ENCODE results near the gene FGFR4. TPM values are rescaled to one million over a fixed set of nuclear protein-coding genes. Genes with fewer than 3 reads are reported as not detected.

The FGFR4 gene
- total RNA-seq, 1 donor from 2014 or later: 89.8 TPM

- ATAC-seq: no peak
- no peak for DNase-seq (ENCODE audit: low spot score)
Observed at GRCh38 chr5:177131019-177131320, 44.3 kb downstream of the FGFR4 start.

GRCh38 chr5:177131352-177132135 is 44.8 kb downstream of the FGFR4 start:
- ATAC-seq: no peak
- DNase-seq (ENCODE audit: low spot score): no peak

GRCh38 chr5:177132136-177133095 is 45.7 kb downstream of the FGFR4 start:
- DNase-seq (ENCODE audit: low spot score) (peak; percentile 50), ATAC-seq (peak; percentile 29)

- DNase-seq (ENCODE audit: low spot score): peak; percentile 92
- peak; percentile 80 for ATAC-seq
Observed at GRCh38 chr5:177133096-177133852, 46.6 kb downstream of the FGFR4 start, which contains the start of gene NSD1. Gene NSD1, plus strand, starts transcription at chr5:177133773. Its CDS starts 1,331 bp downstream, at chr5:177135104.

- ATAC-seq (peak; percentile 56), DNase-seq (ENCODE audit: low spot score) (peak; percentile 62)
Observed at GRCh38 chr5:177133853-177134696, 47.4 kb downstream of the FGFR4 start.

- ATAC-seq: no peak
- DNase-seq (ENCODE audit: low spot score): no peak
Observed at GRCh38 chr5:177134697-177135225, 48.0 kb downstream of the FGFR4 start.

GRCh38 chr5:177140312-177140711 is 53.6 kb downstream of the FGFR4 start:
- no peak for ATAC-seq

GRCh38 chr5:177141496-177141895 is 54.8 kb downstream of the FGFR4 start:
- no peak for DNase-seq (ENCODE audit: low spot score)
- ATAC-seq: no peak

More at GRCh38 chr5:177140312-177140711, 53.6 kb downstream of the FGFR4 start:
- no peak for DNase-seq (ENCODE audit: low spot score)

- DNase-seq (ENCODE audit: low spot score): no peak
- no peak for ATAC-seq
Observed at GRCh38 chr5:177142098-177142611, 55.4 kb downstream of the FGFR4 start.

- DNase-seq (ENCODE audit: low spot score): no peak
- no peak for ATAC-seq
Observed at GRCh38 chr5:177142778-177143177, 56.1 kb downstream of the FGFR4 start.

- ATAC-seq: no peak
- no peak for DNase-seq (ENCODE audit: low spot score)
Observed at GRCh38 chr5:177146891-177147638, 60.4 kb downstream of the FGFR4 start.

Other genes with a start within 250 kb of the FGFR4 start
- gene HK3, start 187.6 kb upstream of the FGFR4 start, total RNA-seq: 10.6 TPM
- gene UIMC1, start 80.1 kb upstream of the FGFR4 start, total RNA-seq: 10.1 TPM
- gene ZNF346, start 64.2 kb upstream of the FGFR4 start, total RNA-seq: 5.4 TPM
- gene NSD1, start 46.9 kb downstream of the FGFR4 start, total RNA-seq: 30.4 TPM
- 15.3 TPM for gene RAB24, start 216.8 kb downstream of the FGFR4 start, total RNA-seq
- gene PRELID1, start 216.9 kb downstream of the FGFR4 start, total RNA-seq: 68.1 TPM
- gene MXD3, start 225.0 kb downstream of the FGFR4 start, total RNA-seq: 9.4 TPM